GM23248 (cell line): ENCODE measurements around the gene FAM168A.

Experiments
- EZH2 ChIP-seq: fragments of 200-600 bp; sonication (generic); IDR thresholded peaks from 2 replicates; pipeline ENCODE4 v1.6.1; 2018; ENCODE audit warnings: antibody characterized with exemption, mild to moderate bottlenecking; ENCODE audit not compliant: insufficient read depth, poor library complexity, severe bottlenecking
- EZH2phosphoT487 ChIP-seq: fragments of 200-600 bp; sonication (generic); IDR thresholded peaks from 2 replicates; pipeline ENCODE4 v1.6.1; 2018; ENCODE audit warnings: antibody characterized with exemption, moderate library complexity, mild to moderate bottlenecking, low read depth; ENCODE audit not compliant: insufficient read depth

GRCh38 chr11:73539506-73540084 lies 58.3 kb downstream of the FAM168A start:
- TF ChIP-seq EZH2 (no peak), EZH2phosphoT487 (no peak)
